ENCODE data around the gene FAM3C.

FAM3C gene

GRCh38 chr7:121379930-121380329, 16.2 kb downstream of the FAM3C start:
- no peak for DNase-seq (ENCODE audit: low spot score)

DNA sequence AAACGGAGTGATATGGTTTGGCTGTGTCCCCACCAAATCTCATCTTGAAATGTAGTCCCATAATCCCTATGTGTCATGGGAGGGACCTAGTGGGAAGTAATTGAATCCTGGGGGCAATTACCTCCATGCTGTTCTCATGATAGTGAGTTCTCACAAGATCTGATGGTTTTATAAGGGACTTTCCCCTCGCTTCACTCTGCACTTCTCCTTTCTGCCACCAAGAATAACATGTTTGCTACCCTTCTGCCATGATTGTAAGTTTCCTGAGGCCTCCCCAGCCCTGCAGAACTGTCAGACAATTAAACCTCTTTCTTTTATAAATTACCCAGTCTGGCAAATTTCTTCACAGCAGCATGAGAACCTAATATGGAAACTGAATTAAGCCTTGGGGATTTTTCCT, 19.1 kb downstream of the FAM3C start:
- DNase-seq (ENCODE audit: low spot score), result no peak

DNA sequence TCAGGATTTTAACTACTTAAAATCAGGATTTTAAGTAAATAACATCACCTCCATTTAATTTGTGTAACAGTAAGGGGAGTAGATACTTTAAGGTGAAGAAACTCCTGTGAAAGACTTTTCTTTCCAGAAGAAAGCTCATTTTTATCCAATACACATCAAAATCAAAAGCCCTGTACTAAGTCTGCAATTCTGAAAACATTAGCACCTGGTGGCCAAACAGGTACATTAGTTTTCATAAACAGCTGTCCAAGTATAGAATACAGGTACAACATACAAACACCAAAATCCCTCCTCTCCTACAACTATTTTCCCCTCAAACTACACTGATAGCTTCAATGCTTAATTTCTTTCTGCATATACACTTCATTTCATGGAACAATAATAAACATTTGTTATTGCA, 22.9 kb downstream of the FAM3C start:
- DNase-seq (ENCODE audit: low spot score), result no peak

- no peak for DNase-seq (ENCODE audit: low spot score)
Observed at GRCh38 chr7:121372376-121373010, 23.6 kb downstream of the FAM3C start.

DNA sequence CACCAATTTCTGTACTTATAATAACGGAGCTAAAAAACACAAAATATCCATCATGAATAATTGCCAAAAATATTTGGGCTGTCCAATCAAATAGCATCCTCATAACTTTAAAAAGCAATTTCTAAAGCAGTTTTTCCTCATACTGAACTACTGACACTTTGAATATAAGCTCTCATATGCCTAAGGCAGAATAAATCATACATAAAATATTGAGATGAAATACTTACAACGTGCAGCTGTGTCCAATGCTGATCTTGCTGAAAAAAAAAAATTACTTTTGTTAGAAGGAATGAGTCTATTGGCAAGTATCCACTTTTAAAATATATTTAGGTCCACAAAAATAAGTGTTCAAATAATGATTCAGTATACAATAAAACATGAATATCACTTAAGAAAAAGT, 24.2 kb downstream of the FAM3C start:
- DNase-seq (ENCODE audit: low spot score), result no peak

- no peak for DNase-seq (ENCODE audit: low spot score)
Observed at GRCh38 chr7:121371367-121371766, 24.7 kb downstream of the FAM3C start.

DNA sequence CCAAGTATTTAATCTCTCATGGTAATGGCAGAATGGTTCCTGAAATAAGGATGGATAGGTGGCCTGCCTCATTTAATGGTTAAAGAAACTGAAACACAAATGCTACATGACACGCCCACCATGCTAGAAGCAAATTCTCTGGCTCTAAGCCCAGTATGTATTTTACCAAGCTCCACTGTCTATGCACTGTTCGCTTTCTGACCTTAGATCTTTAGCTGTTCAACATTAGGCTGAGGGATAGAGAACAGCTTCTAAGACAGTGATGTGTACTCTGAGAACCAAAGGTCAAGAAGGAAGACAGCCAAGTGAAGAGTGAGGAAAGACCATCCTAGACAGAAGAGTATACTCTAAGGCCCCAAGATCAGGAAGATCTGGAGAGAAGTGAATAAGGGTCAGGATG, 26.6 kb downstream of the FAM3C start:
- DNase-seq (ENCODE audit: low spot score), result no peak

DNA sequence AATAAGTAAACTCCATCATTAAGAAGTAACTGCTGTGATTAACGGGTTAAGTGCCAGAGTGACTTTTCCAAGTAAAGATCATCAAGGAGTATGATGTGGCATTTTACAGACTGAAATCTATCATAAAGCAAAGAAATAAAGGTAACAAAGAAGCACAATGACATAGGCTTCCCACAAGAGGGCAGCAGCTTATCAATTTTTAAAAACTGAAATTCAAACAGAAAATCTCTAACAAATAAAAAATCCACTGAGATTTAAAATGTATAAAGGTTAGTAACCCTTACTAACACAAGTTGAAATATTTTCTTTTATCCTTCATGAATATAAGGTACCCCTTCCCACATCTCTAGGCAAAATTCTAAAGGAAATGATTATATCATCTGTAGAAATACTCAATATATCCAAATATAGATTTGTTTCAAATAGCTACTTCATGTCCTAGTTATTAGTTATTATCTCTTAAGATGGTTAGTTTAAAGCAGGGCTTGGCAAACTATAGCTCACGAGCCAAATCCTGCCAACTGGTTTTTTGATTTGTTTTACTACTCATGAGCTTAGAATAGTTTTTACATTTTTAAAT, 29.2 kb downstream of the FAM3C start:
- DNase-seq (ENCODE audit: low spot score), result peak; percentile 65

- DNase-seq (ENCODE audit: low spot score), result no peak
Observed at GRCh38 chr7:121360564-121360963, 35.5 kb downstream of the FAM3C start.

- DNase-seq (ENCODE audit: low spot score), result no peak
Observed at GRCh38 chr7:121355574-121355973, 40.5 kb downstream of the FAM3C start.

DNA sequence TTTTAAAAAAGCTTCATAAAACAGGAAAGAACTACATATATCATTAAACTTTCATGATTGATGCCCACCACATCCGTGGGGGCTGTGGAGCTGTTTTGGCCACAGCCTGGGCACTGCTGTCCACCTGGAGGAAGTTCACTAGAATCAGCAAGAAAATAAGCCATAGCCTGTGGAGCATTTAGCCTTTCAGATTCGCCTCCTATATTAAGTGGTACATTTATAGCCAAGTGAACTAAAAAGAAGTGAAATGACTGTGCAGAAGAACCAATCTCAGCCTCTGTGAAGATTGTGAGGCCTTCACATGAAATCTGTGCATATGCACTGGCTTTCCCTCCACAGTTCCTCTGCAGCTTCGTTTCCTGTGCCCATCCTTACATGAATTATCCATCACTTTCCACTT, 43.8 kb downstream of the FAM3C start:
- DNase-seq (ENCODE audit: low spot score), result no peak

DNA sequence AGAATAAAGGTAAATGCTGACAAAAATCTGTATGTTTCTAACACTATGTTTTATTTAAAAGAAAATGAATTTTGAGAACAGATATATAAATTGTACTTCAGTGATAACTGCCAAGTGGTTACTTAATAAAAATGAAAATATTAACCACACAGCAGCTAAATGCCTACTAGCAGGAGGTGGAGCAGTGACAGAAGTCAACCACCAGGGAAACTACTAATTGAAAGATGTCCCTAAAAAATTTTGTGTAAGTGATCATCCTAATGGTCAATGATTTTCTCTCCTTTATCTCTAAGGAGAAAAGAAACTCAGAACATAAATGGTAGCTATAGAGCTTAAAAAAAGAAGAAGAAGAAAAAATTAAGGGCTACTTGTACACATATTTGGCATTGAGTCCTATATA, 44.4 kb downstream of the FAM3C start:
- no peak for DNase-seq (ENCODE audit: low spot score)

DNA sequence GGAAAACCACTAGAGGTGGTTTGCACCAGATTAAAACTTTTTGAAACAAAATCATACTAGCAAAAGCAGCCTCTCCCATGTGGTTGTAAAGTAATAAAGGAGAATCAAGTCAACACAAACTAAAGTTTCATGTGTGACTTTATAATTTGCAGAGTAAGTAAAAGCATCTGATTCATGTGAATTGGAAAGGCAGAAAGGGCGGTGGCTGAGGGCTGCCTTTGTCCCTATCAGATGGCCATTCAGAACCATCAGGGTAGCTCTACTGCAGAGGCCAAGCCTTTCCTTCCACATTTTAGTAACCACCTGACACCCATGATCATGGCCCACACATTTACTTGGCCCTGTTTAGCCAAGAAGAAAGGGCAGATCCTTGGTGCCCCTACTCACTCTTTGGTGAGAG, 51.6 kb downstream of the FAM3C start:
- DNase-seq (ENCODE audit: low spot score), result no peak

GRCh38 chr7:121344093-121344492, 52.0 kb downstream of the FAM3C start:
- no peak for DNase-seq (ENCODE audit: low spot score)

- no peak for DNase-seq (ENCODE audit: low spot score)
Observed at GRCh38 chr7:121343302-121343701, 52.8 kb downstream of the FAM3C start.

DNA sequence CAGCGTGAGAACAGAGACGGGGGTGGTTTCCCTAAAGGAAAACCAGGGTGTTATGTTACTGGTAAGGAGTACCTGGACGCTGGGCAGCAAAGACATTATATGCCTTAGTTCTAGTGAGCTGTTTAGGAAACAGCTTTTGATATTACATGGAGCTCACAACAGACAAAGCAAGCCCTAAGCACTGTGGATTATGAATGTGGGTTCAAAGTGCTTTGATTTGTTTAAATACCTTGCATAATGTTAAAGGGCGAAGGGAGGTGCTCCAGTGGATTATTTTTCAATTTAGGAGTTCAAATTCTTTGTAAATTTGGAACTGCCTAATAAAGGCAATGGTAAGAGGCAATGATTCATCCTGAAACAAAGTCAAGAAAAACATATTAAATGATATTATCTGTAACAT, 53.5 kb downstream of the FAM3C start:
- DNase-seq (ENCODE audit: low spot score), result no peak

DNA sequence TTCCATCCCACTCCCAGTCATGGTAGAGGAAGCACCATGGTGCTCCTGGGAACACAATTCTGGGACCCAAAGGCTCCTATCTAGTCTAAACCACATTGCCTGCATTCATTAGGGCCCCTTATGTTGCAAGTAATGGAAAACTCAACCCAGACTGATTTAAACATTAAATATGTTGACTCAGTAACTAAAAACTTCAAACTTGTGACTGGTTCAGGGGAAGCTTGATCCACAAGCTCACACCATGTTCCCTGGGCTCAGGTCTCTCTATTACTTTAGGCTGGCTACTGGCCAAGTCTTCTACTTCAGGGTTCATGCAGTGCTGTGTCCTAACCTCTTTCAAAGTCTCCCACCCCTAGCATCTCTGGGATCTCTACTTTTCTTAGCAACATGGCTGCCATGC, 54.2 kb downstream of the FAM3C start:
- no peak for DNase-seq (ENCODE audit: low spot score)

DNA sequence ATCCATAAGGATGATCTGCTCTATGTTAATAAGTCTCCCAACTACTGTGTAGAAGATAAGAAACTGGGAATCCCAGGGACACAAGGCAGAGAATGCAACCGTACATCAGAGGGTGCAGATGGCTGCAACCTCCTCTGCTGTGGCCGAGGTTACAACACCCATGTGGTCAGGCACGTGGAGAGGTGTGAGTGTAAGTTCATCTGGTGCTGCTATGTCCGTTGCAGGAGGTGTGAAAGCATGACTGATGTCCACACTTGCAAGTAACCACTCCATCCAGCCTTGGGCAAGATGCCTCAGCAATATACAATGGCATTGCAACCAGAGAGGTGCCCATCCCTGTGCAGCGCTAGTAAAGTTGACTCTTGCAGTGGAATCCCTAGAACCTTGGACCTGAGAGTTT, 57.0 kb downstream of the FAM3C start:
- DNase-seq (ENCODE audit: low spot score), result no peak

GRCh38 chr7:121337398-121337797, 58.7 kb downstream of the FAM3C start:
- no peak for DNase-seq (ENCODE audit: low spot score)

DNA sequence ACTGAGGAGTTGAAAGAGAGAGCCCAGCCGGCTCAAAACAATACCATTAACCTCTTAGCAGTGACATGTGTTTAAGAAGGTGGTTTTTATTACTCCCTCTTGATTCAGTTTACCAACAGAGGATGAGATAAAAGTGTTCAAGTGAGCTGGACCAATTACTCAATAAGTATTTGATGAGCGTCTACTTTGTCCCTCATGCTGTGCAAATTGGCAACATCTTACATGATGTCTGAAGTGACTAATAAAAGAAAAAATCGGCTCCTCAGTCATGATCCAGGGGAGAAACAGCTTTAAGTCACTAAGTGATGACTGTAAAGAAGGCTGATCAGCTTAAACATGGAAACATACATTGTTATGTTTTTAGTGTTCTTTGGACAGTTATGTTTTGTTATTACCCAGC, 59.5 kb downstream of the FAM3C start:
- DNase-seq (ENCODE audit: low spot score), result no peak

DNA sequence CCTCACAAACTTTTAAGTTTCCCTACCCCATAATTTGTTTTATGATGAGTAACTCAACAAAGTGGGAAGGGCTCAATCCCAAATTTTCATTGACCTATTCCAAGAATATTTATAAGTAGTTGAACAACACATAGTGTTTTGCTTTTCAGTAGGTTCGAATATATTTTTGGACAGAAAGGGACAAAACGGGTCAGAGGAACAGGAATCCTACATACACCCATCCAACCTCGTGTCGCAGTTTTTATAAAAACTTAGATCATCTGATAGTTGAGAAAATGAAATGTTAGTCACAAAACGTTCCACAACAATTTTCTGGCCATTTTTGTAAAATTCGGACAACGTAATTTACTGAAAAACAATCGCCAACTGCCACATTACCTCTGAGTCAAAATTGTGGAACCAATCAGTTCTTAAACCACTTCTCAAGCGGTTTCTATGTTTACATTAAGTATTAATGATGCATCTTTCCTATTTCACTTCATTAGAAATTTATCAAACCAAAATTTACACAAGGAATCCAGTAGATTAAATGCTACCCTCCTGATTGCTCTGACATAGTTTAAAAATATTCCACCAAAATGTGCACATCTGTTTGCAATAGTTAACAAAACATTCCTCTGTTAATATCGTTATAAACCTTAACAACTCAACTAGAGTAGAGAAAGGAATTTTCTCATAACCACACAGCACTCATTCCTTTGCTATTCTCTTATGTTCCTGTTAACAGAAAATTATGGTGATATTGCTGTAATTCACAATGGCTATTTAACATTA, 61.0 kb downstream of the FAM3C start:
- no peak for DNase-seq (ENCODE audit: low spot score)

DNA sequence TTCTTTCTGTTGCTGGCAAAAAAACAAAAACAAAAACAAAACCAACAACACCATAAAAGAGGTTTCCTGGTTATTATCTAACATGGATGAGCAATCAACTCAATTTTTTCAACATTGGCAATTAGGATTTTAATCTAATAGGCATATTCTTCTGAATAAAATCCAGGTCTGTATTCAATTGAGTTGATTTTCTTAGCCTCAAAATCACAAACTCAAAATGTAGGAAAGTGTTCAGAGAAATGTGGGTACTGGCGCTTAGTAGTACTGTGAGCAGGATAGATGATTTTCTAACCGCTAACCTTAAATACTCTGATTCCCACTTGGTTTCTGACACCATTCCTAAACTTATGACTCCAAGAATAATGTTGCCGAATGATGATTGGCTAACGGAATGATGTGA, 61.7 kb downstream of the FAM3C start:
- no peak for DNase-seq (ENCODE audit: low spot score)

DNA sequence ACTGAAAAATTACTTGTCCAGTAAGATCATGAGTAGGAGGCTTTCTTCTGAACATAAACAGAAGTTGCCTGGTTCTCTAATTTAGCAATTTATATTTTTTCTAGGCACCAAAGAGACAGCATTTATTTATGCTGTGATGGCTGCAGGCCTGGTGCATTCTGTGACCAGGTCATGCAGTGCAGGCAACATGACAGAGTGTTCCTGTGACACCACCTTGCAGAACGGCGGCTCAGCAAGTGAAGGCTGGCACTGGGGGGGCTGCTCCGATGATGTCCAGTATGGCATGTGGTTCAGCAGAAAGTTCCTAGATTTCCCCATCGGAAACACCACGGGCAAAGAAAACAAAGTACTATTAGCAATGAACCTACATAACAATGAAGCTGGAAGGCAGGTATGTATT, 64.5 kb downstream of the FAM3C start:
- DNase-seq (ENCODE audit: low spot score), result no peak

DNA sequence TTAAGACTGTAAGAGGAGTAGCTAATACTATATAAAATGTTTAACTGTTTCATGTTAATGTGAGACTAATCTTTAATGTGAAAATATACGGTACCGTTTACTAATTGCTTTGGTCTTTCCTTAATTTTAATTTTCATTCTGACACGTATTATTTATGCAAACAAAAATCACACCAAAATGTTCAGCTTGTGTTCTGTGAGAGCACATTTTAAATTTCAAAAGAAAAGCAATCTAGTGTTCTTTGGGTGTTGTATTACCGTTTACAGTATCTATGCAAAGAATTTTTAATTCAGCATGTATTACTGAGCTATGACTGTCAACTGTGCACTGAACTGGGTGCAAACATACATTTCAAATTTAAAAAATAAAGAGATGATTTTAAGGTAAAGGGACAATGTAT, 65.1 kb downstream of the FAM3C start:
- no peak for DNase-seq (ENCODE audit: low spot score)

Data from cerebellar cortex (tissue), 1 donor.